ENCODE data around the gene RNF224.

The RNF224 gene

DNA sequence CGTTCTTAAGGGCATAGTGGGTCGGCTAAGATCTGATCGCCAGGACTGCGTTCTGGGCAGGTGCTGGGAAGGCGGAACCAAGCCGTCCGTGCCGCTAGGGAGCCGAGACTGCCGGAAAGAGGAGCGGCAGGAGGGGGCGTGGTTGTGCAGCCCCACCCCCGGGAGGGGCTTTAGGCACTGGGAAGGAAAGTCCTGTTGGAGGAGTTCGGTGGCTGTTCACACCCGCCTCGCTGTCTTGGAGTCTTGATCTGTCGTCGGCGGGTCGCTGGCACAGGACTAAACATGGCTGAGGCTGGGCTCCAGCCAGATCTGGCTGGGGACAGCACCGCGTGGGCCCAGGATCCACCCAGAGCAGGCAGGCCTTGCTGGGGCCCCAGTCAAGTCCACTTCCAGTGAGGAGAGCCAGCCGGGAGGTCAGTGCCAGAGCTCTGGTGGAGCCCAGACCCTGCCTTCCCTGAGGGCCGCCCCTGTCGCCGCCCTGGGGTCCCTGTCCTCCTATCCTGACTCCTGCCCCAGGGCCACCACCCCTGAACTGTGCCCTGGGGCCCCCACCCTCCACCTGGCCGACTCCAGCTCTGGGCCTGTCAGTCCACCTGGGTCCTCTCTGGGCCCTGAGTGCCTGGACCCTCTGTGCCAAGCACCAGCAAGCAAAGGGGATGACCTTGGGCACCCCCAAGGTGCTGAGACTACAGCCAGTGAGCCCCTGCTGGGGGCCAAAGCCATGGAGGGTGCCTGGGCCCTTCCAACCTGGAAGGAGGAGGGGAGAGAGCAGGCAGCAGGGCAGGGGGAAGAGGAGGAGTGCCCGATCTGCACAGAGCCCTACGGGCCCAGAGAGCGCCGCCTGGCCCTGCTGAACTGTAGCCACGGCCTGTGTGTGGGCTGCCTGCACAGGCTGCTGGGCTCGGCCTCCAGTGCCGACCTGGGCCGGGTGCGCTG, 9.8 kb upstream of the RNF224 start:
- in situ Hi-C loops (cut with MboI; ENCODE audit: low pct_unique_long_range_greater_than_20kb, low sequenced_read_pairs, unreplicated experiment) = no loop called here
- DNase-seq (ENCODE audit: low spot score) = no peak
- TF ChIP-seq, protein P1, sequence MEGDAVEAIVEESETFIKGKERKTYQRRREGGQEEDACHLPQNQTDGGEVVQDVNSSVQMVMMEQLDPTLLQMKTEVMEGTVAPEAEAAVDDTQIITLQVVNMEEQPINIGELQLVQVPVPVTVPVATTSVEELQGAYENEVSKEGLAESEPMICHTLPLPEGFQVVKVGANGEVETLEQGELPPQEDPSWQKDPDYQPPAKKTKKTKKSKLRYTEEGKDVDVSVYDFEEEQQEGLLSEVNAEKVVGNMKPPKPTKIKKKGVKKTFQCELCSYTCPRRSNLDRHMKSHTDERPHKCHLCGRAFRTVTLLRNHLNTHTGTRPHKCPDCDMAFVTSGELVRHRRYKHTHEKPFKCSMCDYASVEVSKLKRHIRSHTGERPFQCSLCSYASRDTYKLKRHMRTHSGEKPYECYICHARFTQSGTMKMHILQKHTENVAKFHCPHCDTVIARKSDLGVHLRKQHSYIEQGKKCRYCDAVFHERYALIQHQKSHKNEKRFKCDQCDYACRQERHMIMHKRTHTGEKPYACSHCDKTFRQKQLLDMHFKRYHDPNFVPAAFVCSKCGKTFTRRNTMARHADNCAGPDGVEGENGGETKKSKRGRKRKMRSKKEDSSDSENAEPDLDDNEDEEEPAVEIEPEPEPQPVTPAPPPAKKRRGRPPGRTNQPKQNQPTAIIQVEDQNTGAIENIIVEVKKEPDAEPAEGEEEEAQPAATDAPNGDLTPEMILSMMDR (IDR thresholded peaks at IDR 0.05; ENCODE audit: extremely low read depth, insufficient read depth, missing control alignments) = no peak

DNA sequence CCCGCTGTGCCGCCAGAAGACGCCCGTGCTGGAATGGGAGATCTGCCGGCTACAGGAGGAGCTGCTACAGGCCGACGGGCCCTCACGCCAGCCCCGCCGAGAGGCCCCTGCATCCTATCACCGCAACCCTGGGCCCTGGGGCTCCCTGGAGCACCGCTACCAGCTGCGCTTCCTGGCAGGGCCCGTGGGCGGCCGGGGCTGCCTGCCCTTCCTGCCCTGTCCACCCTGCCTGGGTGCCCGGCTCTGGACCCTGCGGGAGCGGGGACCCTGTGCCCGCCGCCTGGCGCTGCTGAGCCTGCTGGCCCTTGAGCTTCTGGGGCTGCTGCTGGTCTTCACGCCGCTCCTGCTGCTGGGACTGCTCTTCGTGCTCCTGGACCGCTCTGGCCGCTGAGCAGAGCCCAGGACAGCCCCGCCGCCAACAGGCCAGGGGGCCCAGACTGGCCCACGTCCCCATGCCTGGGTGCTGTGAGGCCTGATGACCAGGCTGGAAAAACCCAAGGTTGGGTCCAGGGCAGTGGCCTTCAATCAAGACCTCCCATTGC, 9.0 kb upstream of the RNF224 start:
- in situ Hi-C loops (cut with MboI; ENCODE audit: low pct_unique_long_range_greater_than_20kb, low sequenced_read_pairs, unreplicated experiment) = no loop called here
- DNase-seq (ENCODE audit: low spot score) = no peak
- TF ChIP-seq, protein P1 (IDR thresholded peaks at IDR 0.05; ENCODE audit: extremely low read depth, insufficient read depth, missing control alignments) = no peak

GRCh38 chr9:137218754-137219271, 8.5 kb upstream of the RNF224 start:
- TF ChIP-seq, protein P1 (IDR thresholded peaks at IDR 0.05; ENCODE audit: extremely low read depth, insufficient read depth, missing control alignments) = no peak
- DNase-seq (ENCODE audit: low spot score) = no peak
- in situ Hi-C loops (cut with MboI; ENCODE audit: low pct_unique_long_range_greater_than_20kb, low sequenced_read_pairs, unreplicated experiment) = no loop called here

DNA sequence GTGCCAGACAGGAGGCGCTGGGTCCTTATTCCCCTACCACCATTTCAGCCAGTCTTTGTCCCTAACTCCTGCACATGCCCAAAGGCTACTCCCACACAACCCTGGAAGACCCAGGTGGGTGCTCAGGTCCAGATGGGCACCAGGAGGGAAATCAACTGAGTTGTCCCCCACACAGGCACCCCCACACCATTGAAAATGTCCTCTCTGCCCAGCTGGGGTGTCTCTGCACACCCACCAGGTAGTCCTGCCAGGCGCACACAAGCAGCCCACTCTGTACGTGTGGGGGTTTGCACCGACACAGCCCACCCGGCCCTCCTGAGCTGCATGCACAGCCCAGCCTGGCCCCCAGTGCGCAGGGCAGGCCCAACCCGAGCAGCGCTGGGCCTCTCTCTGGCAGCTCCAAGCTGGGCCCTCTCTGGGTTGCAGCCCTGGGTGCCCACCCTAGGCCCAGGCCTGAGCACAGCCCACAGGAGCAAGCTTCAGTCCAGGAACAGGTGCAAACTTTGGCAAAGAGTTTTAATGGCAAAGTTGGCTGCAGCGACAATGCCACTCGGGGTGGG, 7.5 kb upstream of the RNF224 start:
- in situ Hi-C loops (cut with MboI; ENCODE audit: low pct_unique_long_range_greater_than_20kb, low sequenced_read_pairs, unreplicated experiment) = loop anchor here (10.0 kb wide), 1 partner anchor 95 kb away; no protein-coding TSS in a partner anchor
- TF ChIP-seq, protein P1 (IDR thresholded peaks at IDR 0.05; ENCODE audit: extremely low read depth, insufficient read depth, missing control alignments) = no peak

GRCh38 chr9:137220317-137221094, 6.8 kb upstream of the RNF224 start:
- in situ Hi-C loops (cut with MboI; ENCODE audit: low pct_unique_long_range_greater_than_20kb, low sequenced_read_pairs, unreplicated experiment) = loop anchor here (10.0 kb wide), 1 partner anchor 96 kb away; no protein-coding TSS in a partner anchor
- TF ChIP-seq, protein P1 (IDR thresholded peaks at IDR 0.05; ENCODE audit: extremely low read depth, insufficient read depth, missing control alignments) = no peak
- DNase-seq (ENCODE audit: low spot score) = no peak

More for the DNA sequence above, 7.5 kb upstream of the RNF224 start:
- no peak for DNase-seq (ENCODE audit: low spot score)

GRCh38 chr9:137221095-137221505, 6.2 kb upstream of the RNF224 start:
- in situ Hi-C loops (cut with MboI; ENCODE audit: low pct_unique_long_range_greater_than_20kb, low sequenced_read_pairs, unreplicated experiment) = loop anchor here (10.0 kb wide), 1 partner anchor 96 kb away; no protein-coding TSS in a partner anchor
- TF ChIP-seq, protein P1 (IDR thresholded peaks at IDR 0.05; ENCODE audit: extremely low read depth, insufficient read depth, missing control alignments) = no peak
- DNase-seq (ENCODE audit: low spot score) = no peak

All from GM13977 (cell line).